Measurements from ENCODE around the gene TMEM18. TPM values are rescaled to one million over a fixed set of nuclear protein-coding genes. Genes with fewer than 3 reads are reported as not detected.

The TMEM18 gene
- total RNA-seq, 1 donor from 2014 or later = 23.3 TPM

- Histone ChIP-seq H3K27ac (no peak overlapping the region), H3K4me1 (no peaks in the 10 kb centered on the region), H3K36me3 (no peaks in the 10 kb centered on the region), H3K9me3 (no peaks in the 10 kb centered on the region), H3K27me3 (ENCODE audit: low read depth) (peaks cover 9% of the 10 kb centered on the region), H3K4me3 (no peak overlapping the region)
- no peak for ATAC-seq
- DNase-seq = no peak
- TF ChIP-seq, protein P1, sequence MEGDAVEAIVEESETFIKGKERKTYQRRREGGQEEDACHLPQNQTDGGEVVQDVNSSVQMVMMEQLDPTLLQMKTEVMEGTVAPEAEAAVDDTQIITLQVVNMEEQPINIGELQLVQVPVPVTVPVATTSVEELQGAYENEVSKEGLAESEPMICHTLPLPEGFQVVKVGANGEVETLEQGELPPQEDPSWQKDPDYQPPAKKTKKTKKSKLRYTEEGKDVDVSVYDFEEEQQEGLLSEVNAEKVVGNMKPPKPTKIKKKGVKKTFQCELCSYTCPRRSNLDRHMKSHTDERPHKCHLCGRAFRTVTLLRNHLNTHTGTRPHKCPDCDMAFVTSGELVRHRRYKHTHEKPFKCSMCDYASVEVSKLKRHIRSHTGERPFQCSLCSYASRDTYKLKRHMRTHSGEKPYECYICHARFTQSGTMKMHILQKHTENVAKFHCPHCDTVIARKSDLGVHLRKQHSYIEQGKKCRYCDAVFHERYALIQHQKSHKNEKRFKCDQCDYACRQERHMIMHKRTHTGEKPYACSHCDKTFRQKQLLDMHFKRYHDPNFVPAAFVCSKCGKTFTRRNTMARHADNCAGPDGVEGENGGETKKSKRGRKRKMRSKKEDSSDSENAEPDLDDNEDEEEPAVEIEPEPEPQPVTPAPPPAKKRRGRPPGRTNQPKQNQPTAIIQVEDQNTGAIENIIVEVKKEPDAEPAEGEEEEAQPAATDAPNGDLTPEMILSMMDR (IDR thresholded peaks at IDR 0.05) = no peak
- intact Hi-C loops (cut with DNase I) = no loop called here
These were observed 20.5 kb downstream of the TMEM18 start for GRCh38 chr2:656676-657075.

DNA sequence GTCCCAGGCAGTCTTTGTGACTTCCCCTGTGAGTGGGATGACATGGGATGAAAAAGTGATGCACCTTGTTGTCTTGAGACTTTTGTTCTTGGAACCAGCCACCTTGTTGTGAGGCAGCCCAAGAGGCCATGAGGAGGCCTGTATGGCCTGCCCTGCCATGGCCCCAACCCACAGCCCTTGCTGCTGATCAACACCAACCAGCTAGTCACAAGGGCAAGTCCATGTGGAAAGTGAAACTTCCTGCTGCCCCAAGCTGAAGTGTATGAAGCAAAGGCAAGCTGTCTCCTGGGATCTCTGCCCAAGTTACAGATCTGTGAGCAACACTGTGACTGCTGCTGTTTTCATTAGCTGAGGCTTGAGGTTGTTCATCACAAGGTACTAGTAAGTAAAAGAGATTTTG is 21.6 kb downstream of the TMEM18 start:
- intact Hi-C loops (cut with DNase I) = no loop called here
- no peaks in the 10 kb centered on the region for H3K4me1 ChIP-seq
- H3K27me3 ChIP-seq (ENCODE audit: low read depth) = peaks cover 9% of the 10 kb centered on the region
- no peak for DNase-seq
- no peak for ATAC-seq
- no peaks in the 10 kb centered on the region for H3K36me3 ChIP-seq
- no peak overlapping the region for H3K27ac ChIP-seq
- H3K9me3 ChIP-seq = no peaks in the 10 kb centered on the region
- TF ChIP-seq, protein P1 (IDR thresholded peaks at IDR 0.05) = no peak
- no peak overlapping the region for H3K4me3 ChIP-seq

DNA sequence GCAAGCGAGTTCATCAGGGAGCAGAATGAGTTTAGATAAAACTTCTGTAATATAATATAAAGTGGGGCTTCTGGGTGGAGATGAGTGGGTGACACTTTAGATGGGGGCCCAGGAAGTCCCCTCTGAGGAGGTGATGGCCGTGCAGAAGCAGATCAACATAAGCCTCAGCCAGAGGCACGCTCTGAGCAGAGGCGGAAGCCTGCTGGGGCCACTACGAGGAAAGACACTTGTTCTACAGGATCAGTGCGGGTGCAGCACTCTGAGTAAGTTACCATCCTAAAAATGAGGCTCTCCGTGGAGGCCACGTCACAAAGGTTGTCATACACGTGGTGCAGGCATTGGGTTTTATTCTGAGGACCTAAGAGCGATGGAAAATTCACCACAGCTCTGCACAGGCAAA is 22.3 kb downstream of the TMEM18 start:
- DNase-seq = no peak
- H3K27me3 ChIP-seq (ENCODE audit: low read depth) = peaks cover 9% of the 10 kb centered on the region
- H3K4me1 ChIP-seq = no peaks in the 10 kb centered on the region
- intact Hi-C loops (cut with DNase I) = no loop called here
- H3K4me3 ChIP-seq = no peak overlapping the region
- no peak overlapping the region for H3K27ac ChIP-seq
- H3K9me3 ChIP-seq = no peaks in the 10 kb centered on the region
- H3K36me3 ChIP-seq = no peaks in the 10 kb centered on the region
- no peak for ATAC-seq
- TF ChIP-seq, protein P1 (IDR thresholded peaks at IDR 0.05) = no peak

- intact Hi-C loops (cut with DNase I) = no loop called here
- Histone ChIP-seq H3K9me3 (no peaks in the 10 kb centered on the region), H3K27me3 (ENCODE audit: low read depth) (peaks cover 9% of the 10 kb centered on the region), H3K27ac (no peak overlapping the region), H3K36me3 (no peaks in the 10 kb centered on the region), H3K4me3 (no peak overlapping the region), H3K4me1 (no peaks in the 10 kb centered on the region)
- TF ChIP-seq, protein P1 (IDR thresholded peaks at IDR 0.05) = no peak
- ATAC-seq (no peak), DNase-seq (no peak)
These were observed 23.4 kb downstream of the TMEM18 start for GRCh38 chr2:653645-654425.

DNA sequence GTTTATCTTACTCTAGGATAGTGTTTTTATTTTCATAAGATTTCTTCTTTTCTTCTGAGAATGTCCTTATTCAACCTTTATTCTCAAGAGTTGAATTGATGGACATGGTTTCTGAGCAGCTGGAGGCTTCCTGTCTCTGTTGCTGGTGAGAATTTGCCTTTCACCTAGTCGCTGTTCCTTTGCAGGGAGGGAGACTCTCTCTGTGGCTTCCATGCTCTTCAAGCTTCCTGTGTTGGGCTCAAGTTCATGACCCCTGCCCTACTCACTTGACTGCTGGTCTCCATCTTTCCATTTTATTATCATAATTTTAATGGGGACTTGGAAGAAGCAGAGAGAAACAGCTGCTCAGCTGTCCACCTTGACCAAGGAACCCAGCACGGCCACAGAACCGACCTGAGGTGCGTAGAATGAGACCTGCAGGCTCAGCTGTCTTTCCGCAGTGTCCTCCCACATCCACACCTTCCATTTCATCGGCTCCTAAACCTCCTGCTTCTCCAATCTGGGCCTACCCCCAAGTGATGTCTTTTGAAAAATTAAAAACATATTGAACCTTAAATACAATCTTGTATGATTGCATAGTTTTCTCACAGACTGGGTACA is 24.2 kb downstream of the TMEM18 start:
- TF ChIP-seq, protein P1 (IDR thresholded peaks at IDR 0.05) = no peak
- Histone ChIP-seq H3K27me3 (ENCODE audit: low read depth) (peaks cover 8% of the 10 kb centered on the region), H3K4me1 (no peaks in the 10 kb centered on the region), H3K4me3 (no peak overlapping the region), H3K9me3 (no peaks in the 10 kb centered on the region), H3K36me3 (no peaks in the 10 kb centered on the region), H3K27ac (no peak overlapping the region)
- intact Hi-C loops (cut with DNase I) = no loop called here
- DNase-seq = no peak
- no peak for ATAC-seq
